ENCODE measurements around the gene NR2C2.

The NR2C2 gene

DNA sequence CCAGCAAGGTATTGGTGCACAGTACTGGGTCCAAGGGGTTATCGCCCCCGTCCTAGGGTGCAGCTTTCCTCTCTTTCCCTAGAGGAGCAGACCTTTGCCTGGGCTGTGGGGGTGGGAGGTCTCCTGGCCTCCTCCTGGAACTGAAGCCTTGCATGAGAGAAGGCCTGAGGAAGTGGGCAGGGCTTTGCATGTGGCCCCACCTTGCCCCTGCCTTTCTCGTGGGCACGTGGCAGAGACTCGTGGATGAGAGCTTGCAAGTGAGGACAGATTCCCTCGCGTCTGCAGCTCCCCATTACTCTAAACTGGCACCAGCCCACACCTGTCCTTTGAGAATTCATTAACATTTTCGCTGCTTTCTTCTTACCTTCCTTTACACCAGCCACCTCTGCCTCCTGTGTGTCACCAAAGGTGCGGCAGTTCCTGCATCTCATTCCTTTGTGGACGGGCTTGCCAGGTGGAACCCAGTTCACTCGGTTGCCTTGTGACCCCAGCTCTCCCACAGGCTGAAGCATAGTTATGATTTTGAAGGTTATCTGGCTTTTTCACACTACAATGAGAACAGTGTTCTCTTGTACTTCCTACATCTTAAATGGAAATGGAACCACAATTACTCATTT is 40.9 kb upstream of the NR2C2 start:
- no peak overlapping the region for H3K4me3 ChIP-seq (ENCODE audit: low read depth, low read length)
- TF ChIP-seq, protein P1, sequence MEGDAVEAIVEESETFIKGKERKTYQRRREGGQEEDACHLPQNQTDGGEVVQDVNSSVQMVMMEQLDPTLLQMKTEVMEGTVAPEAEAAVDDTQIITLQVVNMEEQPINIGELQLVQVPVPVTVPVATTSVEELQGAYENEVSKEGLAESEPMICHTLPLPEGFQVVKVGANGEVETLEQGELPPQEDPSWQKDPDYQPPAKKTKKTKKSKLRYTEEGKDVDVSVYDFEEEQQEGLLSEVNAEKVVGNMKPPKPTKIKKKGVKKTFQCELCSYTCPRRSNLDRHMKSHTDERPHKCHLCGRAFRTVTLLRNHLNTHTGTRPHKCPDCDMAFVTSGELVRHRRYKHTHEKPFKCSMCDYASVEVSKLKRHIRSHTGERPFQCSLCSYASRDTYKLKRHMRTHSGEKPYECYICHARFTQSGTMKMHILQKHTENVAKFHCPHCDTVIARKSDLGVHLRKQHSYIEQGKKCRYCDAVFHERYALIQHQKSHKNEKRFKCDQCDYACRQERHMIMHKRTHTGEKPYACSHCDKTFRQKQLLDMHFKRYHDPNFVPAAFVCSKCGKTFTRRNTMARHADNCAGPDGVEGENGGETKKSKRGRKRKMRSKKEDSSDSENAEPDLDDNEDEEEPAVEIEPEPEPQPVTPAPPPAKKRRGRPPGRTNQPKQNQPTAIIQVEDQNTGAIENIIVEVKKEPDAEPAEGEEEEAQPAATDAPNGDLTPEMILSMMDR (IDR thresholded peaks at IDR 0.05; ENCODE audit: low read depth, low read length) = no peak

GRCh38 chr3:14907043-14907966 is 40.1 kb upstream of the NR2C2 start:
- H3K4me3 ChIP-seq (ENCODE audit: low read depth, low read length) = no peak overlapping the region
- TF ChIP-seq, protein P1 (IDR thresholded peaks at IDR 0.05; ENCODE audit: low read depth, low read length) = no peak

GRCh38 chr3:14909250-14909649 is 38.1 kb upstream of the NR2C2 start:
- TF ChIP-seq, protein P1 (IDR thresholded peaks at IDR 0.05; ENCODE audit: low read depth, low read length) = no peak
- H3K4me3 ChIP-seq (ENCODE audit: low read depth, low read length) = no peak overlapping the region

DNA sequence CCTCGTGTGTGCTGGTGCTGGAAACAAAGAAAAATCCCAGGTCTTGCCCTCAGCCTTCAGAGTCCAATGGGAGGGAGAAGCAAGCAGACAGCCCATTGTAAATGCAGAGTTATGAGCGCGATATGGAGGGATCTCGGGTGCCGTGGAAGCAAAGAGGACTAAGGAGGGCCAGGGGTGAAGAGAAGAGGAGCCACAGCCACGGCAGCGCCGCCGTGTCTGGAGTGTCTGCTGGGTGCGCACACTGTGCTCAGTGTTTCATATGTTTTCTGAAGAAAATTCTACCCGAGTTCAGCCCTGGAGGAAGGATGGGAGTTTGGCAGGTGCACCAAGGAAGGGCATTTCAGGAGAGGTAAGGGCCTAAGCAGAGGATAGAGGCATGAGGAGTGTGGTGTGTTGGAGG is 35.7 kb upstream of the NR2C2 start:
- TF ChIP-seq, protein P1 (IDR thresholded peaks at IDR 0.05; ENCODE audit: low read depth, low read length) = no peak
- H3K4me3 ChIP-seq (ENCODE audit: low read depth, low read length) = no peak overlapping the region

DNA sequence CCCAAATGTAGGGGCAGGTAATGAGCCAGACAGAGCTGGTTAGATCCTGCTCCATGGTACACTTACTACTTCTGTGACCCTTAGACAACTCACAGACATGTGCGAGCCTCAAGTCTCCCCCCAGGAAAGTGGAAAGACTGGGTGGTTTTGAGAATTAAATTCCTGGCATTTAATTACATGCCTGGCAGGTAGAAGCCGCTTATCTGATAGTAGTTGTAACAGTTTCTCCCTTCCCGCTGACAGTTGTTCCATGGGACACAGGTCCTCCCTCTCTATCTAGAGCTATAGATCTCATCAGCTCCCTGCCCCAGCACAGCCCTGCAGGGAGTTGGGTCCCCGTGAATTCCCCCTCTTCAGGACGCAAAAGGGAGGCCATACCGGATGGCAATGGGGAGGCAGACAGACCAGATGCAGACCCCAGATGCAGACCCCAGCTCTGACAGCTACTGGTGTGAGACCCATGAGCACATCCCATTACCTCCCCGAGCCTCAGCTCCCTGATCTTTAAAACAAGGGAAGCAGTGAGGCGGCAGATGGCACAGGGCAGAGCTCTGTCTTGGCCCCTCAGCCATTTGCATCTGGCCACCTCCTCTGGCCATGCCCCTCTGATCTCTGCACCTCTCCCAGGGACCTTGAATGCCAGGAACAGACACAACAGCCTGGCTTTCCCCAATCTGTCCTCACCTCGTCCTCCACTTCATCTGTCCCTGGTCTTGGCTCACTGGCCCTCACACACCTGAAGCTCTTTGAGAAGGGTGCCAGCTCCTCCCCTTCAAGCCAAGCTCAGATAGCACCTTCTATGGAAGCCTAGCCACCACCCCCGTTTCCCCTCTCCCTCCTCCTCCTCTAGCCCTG is 34.1 kb upstream of the NR2C2 start:
- TF ChIP-seq, protein P1 (IDR thresholded peaks at IDR 0.05; ENCODE audit: low read depth, low read length) = no peak

GRCh38 chr3:14913926-14914778 is 33.2 kb upstream of the NR2C2 start:
- TF ChIP-seq, protein P1 (IDR thresholded peaks at IDR 0.05; ENCODE audit: low read depth, low read length) = no peak

More for the DNA sequence above, 34.1 kb upstream of the NR2C2 start:
- no peak overlapping the region for H3K4me3 ChIP-seq (ENCODE audit: low read depth, low read length)

More at GRCh38 chr3:14913926-14914778, 33.2 kb upstream of the NR2C2 start:
- H3K4me3 ChIP-seq (ENCODE audit: low read depth, low read length) = no peak overlapping the region

All from WI38 (cell line).